NCI-H1417 treated with DMSO at 0.1 percent for 48 hours (cell line): ENCODE data around the gene KLK3.
"Not testable (repeated sequence)": the region's sequence is repeated elsewhere in the genome, so short reads cannot be mapped to it uniquely, and the experiment has no call there.

Source experiments
- DNase-seq: peaks from one replicate; lab custom pipeline; 2025; lab: John Stamatoyannopoulos, UW

The KLK3 gene

GRCh38 chr19:50861496-50862286 lies 7.0 kb downstream of the KLK3 start:
- DNase-seq: no peak

GRCh38 chr19:50869479-50869878 lies 14.8 kb downstream of the KLK3 start:
- no peak for DNase-seq

- DNase-seq: no peak
These were observed 15.8 kb downstream of the KLK3 start for GRCh38 chr19:50870417-50871089.

GRCh38 chr19:50873056-50873455 lies 18.3 kb downstream of the KLK3 start, which contains the start of gene KLK2:
Gene KLK2 (plus strand): TSS chr19:50873439. CDS start chr19:50873474, 35 bp downstream.
- no peak for DNase-seq

- no peak for DNase-seq
These were observed 19.5 kb downstream of the KLK3 start for GRCh38 chr19:50874211-50874610.

- no peak for DNase-seq
These were observed 21.2 kb downstream of the KLK3 start for GRCh38 chr19:50875795-50876422.

- DNase-seq: no peak
These were observed 21.7 kb downstream of the KLK3 start for GRCh38 chr19:50876456-50876855.

- no peak for DNase-seq
These were observed 22.6 kb downstream of the KLK3 start for GRCh38 chr19:50877338-50877737.

- DNase-seq: no peak
These were observed 24.1 kb downstream of the KLK3 start for GRCh38 chr19:50878851-50879250.

GRCh38 chr19:50880241-50880640 lies 25.5 kb downstream of the KLK3 start:
- no peak for DNase-seq

- no peak for DNase-seq
These were observed 27.5 kb downstream of the KLK3 start for GRCh38 chr19:50882188-50882587.

- DNase-seq: no peak
These were observed 34.9 kb downstream of the KLK3 start for GRCh38 chr19:50889638-50890037.

- DNase-seq: no peak
These were observed 35.9 kb downstream of the KLK3 start for GRCh38 chr19:50890422-50891252.

GRCh38 chr19:50891253-50891625 lies 36.5 kb downstream of the KLK3 start:
- DNase-seq: no peak

- DNase-seq: no peak
These were observed 38.5 kb downstream of the KLK3 start for GRCh38 chr19:50893047-50893736.

GRCh38 chr19:50894478-50895356 lies 40.0 kb downstream of the KLK3 start:
- no peak for DNase-seq

- DNase-seq: not testable (repeated sequence)
These were observed 41.4 kb downstream of the KLK3 start for GRCh38 chr19:50896089-50896590.

- no peak for DNase-seq
These were observed 42.0 kb downstream of the KLK3 start for GRCh38 chr19:50896591-50897190.

GRCh38 chr19:50897191-50897607 lies 42.5 kb downstream of the KLK3 start:
- DNase-seq: no peak

GRCh38 chr19:50897612-50898011 lies 42.9 kb downstream of the KLK3 start:
- no peak for DNase-seq
